ENCODE data around the gene DPM3. TPM values are rescaled to one million over a fixed set of nuclear protein-coding genes. Genes with fewer than 3 reads are reported as not detected.
"Not testable (repeated sequence)": the region's sequence is repeated elsewhere in the genome, so short reads cannot be mapped to it uniquely, and the experiment has no call there.

Gene DPM3
- total and polyA plus RNA-seq, 3 donors from 2014 or later: 69.9 to 104 (median 77.7) TPM

- DNase-seq: no peak
- TF ChIP-seq CTCF (IDR thresholded peaks at IDR 0.05) (no peak), POLR2A (IDR thresholded peaks at IDR 0.05) (no peak)
- H3K27me3 ChIP-seq: no peaks in the 10 kb centered on the region
- 66 to 69% methylated on average over 4 of the region's 4 CpGs for WGBS, 2 donors
- no peak overlapping the region for H3K4me3 ChIP-seq
- no peaks in the 10 kb centered on the region for H3K36me3 ChIP-seq (ENCODE audit: low read depth, missing control alignments)
- intact Hi-C loops (cut with DNase I; ENCODE audit: low total_unique reads): no loop called here
- peaks cover 21% of the 10 kb centered on the region for H3K4me1 ChIP-seq
- H3K27ac ChIP-seq: no peak overlapping the region
- no peaks in the 10 kb centered on the region for H3K9me3 ChIP-seq
Observed at GRCh38 chr1:155123801-155124200, 16.5 kb downstream of the DPM3 start.

GRCh38 chr1:155122308-155122707, 18.0 kb downstream of the DPM3 start:
- no peak overlapping the region for H3K27ac ChIP-seq
- 79 to 97% methylated on average over 2 of the region's 2 CpGs for WGBS, 2 donors
- no peaks in the 10 kb centered on the region for H3K36me3 ChIP-seq (ENCODE audit: low read depth, missing control alignments)
- DNase-seq: no peak
- H3K27me3 ChIP-seq: no peaks in the 10 kb centered on the region
- intact Hi-C loops (cut with DNase I; ENCODE audit: low total_unique reads): no loop called here
- peaks cover 11% of the 10 kb centered on the region for H3K4me1 ChIP-seq
- no peak overlapping the region for H3K4me3 ChIP-seq
- no peaks in the 10 kb centered on the region for H3K9me3 ChIP-seq
- TF ChIP-seq POLR2A (IDR thresholded peaks at IDR 0.05): no peak
- TF ChIP-seq CTCF (IDR thresholded peaks at IDR 0.05): no peak

- Histone ChIP-seq H3K4me1 (peaks cover under 1% of the 10 kb centered on the region), H3K36me3 (ENCODE audit: low read depth, missing control alignments) (no peaks in the 10 kb centered on the region), H3K9me3 (no peaks in the 10 kb centered on the region), H3K4me3 (no peak overlapping the region), H3K27ac (no peak overlapping the region), H3K27me3 (no peaks in the 10 kb centered on the region)
- intact Hi-C loops (cut with DNase I; ENCODE audit: low total_unique reads): no loop called here
- WGBS, 2 donors: 78 to 82% methylated on average over 2 of the region's 2 CpGs
- no peak for TF ChIP-seq POLR2A (IDR thresholded peaks at IDR 0.05)
- TF ChIP-seq CTCF (IDR thresholded peaks at IDR 0.05): no peak
- DNase-seq: no peak
Observed at GRCh38 chr1:155121249-155121648, 19.1 kb downstream of the DPM3 start.

- intact Hi-C loops (cut with DNase I; ENCODE audit: low total_unique reads): no loop called here
- 52 to 65% methylated on average over 5 to 6 of the region's 6 CpGs for WGBS, 2 donors
- H3K27ac ChIP-seq: no peak overlapping the region
Observed at GRCh38 chr1:155120253-155120652, 20.1 kb downstream of the DPM3 start.

GRCh38 chr1:155118090-155118489, 22.2 kb downstream of the DPM3 start:
- 92 to 93% methylated on average over 7 of the region's 7 CpGs for WGBS, 2 donors
- H3K27ac ChIP-seq; DNase-seq; H3K4me3 ChIP-seq; H3K4me1 ChIP-seq; H3K36me3 ChIP-seq (ENCODE audit: low read depth, missing control alignments); H3K27me3 ChIP-seq; intact Hi-C loops (cut with DNase I; ENCODE audit: low total_unique reads); H3K9me3 ChIP-seq: not testable (repeated sequence)

More at GRCh38 chr1:155120253-155120652, 20.1 kb downstream of the DPM3 start:
- Histone ChIP-seq H3K4me3 (no peak overlapping the region), H3K36me3 (ENCODE audit: low read depth, missing control alignments) (no peaks in the 10 kb centered on the region), H3K4me1 (no peaks in the 10 kb centered on the region), H3K27me3 (no peaks in the 10 kb centered on the region), H3K9me3 (no peaks in the 10 kb centered on the region)
- TF ChIP-seq CTCF (IDR thresholded peaks at IDR 0.05): no peak
- no peak for TF ChIP-seq POLR2A (IDR thresholded peaks at IDR 0.05)
- no peak for DNase-seq

Measured in testis (tissue), 3 donors.